Measurements from ENCODE around the gene ZNF423.

GRCh38 chr16:49505556-49505955, 350.4 kb downstream of the ZNF423 start:
- TF ChIP-seq CTCF (IDR thresholded peaks at IDR 0.05; ENCODE audit: low read length) (no peak), EZH2 (IDR thresholded peaks at IDR 0.05; ENCODE audit: borderline replicate concordance, low read length) (no peak)
